ENCODE results near the gene PDZK1.
"Not testable (repeated sequence)": the region's sequence is repeated elsewhere in the genome, so short reads cannot be mapped to it uniquely, and the experiment has no call there.

PDZK1 gene

DNA sequence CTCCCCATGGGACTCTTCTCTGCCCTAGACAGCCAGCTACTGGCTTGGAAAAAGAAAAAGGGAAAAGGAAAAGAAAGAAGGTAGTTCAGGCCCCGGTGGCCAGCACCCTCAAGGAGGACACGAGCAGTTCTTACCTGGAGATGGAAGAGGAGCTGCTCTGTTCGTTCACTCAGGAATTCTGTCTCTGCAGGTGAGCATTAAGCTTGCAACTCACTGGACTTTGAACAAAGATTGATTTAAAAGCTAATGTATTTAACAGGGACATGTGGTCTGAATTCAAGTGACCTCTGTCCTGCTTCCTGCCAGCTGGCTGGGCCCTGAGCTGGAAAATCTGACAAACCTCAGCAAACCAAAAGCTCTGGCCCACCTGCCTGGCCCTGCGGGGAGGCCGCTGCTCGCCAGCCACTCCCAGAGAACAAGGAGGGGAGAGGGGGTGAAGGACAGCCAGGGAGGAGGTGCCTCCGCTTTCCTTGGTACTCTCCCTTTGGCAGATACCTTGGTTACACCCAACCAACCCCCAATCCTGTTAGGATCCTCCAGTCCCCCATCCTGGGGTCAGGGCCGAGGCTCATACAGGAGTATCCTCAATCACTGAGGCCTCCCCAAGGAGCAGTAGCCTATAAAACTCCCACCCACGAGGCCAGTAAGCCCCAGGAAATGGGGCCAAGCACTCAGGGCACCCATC is at the start of gene PDZK1:
PDZK1 (minus strand) TSS at position 186 of the 685 bp plus-strand sequence. CDS start 19,347 bp downstream, outside the sequence.
- DNase-seq: no peak

DNA sequence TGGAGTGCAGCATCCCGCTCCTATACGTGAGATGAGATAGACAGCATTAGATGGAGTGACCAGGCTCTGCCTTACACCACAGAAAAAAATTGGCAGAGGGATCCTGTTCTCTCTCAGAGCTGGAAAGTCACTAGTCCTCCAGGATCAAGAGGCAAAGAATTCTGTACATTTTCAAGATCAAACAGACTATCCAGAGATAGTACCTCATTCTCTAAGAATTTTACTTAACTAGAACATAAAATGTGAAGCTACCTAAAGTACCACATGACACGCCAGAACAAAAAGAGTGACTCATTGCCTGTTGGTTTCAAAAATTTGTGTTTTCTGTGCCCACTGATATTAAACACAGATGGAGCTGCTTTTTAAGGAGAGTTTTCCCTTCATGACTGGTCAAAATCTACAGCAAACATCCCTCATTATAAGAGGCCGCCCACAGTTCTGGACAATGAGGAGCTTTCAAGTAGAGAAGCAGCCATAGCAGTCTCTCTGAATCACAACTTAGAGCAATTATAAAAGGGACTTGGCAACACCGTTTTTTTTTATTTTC is 44.4 kb upstream of the PDZK1 start:
- no peak for DNase-seq

DNA sequence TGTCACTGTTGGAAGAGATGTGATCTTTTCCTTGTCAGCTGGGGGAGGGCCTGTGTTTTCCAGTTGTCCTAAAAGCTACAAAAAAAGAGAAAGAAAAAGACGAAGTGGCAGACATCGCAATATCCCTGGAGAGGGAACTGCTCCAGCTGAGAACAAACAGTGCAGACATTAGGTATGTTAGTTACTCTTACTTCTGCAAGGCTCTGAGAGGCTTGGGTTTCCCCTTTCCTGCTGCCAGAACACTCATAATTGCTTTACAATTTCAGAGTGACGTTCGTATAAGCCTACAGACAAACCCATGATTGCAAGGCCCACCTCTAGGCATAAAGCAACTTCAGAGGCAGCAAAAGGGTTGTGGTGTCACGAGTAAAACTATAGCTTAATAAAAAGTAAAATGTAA is 43.3 kb upstream of the PDZK1 start:
- DNase-seq: no peak

DNA sequence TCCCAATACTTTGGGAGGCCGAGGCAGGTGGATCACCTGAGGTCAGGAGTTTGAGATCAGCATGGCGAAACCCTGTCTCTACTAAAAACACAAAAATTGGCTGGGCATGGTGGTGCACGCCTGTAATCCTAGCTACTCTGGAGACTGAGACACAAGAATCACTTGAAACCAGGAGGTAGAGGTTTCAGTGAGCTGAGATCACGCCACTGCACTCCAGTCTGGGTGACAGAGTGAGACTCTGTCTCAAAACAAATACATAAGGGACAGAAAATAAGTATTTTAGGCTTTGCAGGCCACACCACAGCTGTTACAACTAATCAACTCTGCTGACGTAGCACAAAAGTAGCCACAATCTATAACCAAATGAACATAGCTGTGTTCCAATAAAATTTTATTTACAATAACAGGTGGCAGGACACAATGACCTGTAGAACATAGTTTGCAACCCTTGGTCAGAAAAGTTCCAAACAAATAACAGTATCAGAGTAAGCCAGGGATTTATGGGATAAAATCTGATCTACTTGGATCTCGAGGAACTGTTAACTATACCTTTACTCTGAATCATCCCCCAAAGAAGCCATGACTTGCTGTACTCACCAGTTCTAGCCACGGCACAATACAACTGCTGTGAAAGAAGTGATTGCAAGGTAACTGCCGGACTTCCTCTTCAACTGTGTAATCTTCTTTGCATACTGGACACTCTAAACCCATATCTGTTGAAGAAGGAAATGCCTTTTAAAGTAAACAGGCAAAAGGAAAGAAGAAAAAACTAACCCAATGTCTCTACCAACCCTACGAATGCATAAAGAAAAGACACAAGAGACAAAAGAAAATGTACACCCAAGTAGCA is 40.5 kb upstream of the PDZK1 start:
- no peak for DNase-seq

DNA sequence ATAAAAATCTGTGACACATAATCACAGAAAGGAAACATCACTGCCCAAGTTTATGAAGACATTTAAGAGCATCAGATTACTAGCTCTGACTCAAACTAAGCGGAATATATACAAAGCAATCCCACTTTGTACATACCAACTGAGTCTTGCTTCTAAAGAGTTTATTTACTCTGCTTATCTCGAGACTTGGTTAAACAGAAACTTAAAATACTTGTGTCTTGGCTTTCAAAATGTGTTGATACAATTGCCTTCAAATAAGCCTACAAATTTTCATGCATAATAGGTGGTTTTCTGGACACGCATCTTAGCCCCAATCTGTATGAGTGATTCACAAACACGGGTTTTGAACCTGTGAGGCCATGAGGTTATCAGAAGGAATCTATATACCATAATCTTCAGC is 33.1 kb upstream of the PDZK1 start:
- no peak for DNase-seq

DNA sequence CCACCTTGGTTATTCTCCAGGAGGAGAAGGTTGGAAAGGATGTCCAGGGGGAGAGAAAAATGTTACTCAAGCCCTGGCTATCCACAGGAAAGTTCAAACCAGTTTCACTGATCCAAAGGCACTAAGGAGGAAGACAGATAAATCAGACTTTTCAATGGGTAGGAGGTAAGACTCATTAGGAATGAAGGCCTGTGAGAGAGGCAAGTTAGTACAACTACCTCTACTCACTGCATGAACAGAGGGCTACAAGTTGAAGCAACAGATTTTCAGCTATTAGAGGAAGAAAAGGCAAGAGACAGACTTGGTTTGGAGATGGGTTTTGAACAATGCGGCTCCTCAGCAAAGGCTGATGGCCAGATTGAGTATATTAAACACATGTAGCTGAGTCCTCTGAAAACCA is 29.0 kb upstream of the PDZK1 start:
- no peak for DNase-seq

DNA sequence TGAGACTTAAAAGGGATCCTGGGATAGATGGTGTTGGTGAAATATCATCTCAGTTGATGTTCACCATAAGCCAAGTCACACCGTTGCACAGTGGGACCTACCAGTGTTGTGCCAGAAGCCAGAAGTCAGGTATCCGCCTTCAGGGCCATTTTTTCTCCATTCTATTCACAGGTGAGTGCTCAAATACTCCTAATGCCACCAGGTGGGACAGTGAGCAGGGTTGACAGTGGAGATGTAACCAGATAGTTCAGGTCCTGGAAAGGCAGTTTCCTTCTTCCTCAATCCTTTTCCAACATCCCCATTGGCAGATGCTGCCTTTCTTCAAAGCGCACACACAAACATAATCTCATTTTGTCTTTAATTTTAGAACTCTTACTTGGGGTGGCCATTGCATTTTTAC is 23.7 kb upstream of the PDZK1 start:
- DNase-seq: no peak

DNA sequence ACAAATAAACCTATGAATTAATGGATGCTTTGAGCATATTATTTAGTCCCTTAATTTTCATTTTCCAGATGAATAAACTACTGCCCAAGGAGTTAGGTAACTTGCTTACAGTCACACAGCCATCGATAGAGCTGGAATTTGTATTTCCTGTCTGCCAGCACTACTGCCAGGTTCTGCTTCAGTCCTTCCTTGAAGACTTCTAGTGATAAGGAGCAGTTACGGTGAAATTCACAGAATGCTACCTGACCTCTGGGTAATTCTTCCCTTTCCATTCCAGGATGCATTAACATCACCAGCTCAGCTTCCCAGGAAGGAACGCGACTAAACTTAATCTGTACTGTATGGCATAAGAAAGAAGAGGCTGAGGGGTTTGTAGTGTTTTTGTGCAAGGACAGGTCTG is 23.3 kb upstream of the PDZK1 start:
- no peak for DNase-seq

DNA sequence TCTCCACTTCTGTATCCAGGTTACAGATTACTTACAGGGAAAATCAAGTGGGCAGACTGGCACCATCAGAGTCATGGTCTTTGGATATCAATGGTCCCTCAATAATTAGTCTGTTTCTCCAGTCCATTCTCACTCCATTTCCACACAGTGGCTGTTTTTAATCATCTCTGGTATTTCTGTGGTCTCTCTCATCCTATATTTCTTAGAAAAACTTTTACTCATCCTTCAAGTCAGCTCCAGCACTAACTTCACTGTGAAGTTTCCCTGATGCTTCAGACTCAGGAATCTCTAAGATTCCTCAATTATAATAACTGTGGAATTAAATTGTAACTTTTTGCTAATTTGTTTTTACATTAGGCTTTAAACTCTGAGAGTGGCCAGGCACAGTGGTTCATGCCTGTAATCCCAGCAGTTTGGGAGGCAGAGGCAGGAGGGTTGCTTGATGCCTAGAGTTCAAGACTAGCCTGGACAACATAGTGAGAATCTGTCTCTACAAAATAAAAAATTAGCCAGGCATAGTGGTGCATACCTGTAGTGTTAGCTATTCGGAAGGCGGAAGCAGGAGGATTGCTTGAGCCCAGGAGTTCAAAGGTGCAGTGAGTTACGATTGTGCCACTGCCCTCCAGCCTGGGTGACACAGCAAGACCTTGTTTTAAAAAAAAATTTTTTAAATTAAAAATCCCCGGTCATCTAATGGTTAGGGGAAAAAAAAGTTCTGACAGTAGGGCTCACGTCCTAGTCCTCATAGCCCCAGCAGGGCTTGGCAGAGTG is 22.7 kb upstream of the PDZK1 start:
- no peak for DNase-seq

DNA sequence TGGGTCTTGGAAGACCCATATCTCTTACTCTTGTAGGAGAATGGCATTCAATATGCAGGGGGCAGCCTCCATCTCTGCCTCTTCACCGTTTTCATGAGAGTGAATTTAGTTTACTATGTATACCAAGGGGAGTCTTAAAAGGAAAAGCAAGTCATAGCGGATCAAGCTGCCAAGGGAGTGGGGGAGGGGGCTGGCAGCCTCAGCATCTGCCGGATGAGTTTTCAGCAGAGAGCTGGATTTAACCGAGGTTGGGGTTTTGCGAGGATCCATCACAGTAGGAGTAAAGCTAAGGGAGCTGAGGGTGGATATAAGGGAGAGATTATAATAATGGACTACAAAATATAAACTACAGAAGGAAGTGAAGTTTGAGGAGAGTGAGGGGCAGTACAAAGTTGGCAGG is 22.0 kb upstream of the PDZK1 start:
- DNase-seq: no peak

DNA sequence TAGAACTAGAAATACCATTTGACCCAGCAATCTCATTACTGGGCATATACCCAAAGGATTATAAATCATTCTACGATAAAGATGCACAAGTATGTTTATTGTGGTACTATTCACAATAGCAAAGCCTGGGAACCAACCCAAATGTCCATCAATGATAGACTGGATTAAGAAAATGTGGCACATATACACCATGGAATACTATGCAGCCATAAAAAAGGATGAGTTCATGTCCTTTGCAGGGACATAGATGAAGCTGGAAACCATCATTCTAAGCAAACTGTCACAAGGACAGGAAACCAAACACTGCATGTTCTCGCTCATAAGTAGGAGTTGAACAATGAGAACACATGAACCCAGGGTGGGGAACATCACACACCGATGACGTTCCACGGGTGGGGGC is 19.0 kb upstream of the PDZK1 start:
- DNase-seq: not testable (repeated sequence)

DNA sequence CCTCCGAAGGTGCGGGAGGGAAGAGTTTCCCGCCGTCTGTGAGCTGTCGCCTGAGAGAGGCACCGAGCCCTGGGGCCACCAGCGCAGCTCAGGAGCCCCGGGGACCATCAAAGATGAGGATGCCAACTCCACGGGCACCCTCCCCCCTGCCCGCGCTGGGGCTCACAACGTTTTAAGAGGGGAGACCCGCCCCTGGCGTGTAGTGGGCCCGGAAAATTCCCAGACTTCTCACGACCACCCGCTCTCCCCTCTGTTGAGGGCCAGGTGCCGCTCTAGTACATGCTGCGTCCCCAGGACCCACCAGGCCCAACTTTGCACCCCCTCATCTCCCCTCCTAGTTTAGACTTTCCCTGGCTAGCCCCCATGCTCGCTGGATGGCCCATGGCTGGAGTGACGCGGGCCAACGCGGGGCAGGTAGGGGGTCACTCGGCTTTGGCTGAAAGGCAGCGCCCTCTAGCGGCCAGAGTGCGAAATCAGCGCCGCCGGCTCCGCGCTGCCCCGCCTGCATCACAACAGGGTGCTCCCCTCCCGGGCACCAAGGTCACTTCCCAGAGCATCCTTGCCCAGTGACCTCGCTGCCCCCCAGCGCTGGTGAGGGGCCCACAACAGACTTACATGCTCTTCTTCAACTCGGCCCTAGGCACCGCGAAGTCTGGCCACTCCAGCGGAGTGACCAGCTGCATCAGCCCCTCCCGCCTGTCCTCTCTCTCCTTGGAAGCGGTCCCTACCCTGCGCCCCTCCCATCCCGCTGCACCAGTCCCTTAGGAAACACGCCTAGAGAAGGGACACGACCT is 13.9 kb upstream of the PDZK1 start:
- peak; percentile 71 for DNase-seq

DNA sequence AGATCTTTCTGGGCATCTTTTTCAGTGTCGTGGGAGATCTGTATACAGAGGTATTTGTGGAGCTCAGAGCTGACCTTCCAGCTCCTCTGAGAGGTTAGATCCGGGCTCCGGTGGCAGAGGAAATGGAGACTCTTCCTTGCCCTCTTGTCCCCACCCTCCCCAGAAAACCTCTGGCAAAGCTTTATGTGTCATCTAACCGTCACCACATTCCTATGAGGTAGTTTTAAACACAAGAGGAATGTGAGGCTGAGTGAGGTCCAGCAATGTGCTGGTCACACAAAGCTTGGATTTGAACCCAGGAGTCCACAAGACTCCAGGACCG is 13.3 kb upstream of the PDZK1 start:
- DNase-seq: no peak

DNA sequence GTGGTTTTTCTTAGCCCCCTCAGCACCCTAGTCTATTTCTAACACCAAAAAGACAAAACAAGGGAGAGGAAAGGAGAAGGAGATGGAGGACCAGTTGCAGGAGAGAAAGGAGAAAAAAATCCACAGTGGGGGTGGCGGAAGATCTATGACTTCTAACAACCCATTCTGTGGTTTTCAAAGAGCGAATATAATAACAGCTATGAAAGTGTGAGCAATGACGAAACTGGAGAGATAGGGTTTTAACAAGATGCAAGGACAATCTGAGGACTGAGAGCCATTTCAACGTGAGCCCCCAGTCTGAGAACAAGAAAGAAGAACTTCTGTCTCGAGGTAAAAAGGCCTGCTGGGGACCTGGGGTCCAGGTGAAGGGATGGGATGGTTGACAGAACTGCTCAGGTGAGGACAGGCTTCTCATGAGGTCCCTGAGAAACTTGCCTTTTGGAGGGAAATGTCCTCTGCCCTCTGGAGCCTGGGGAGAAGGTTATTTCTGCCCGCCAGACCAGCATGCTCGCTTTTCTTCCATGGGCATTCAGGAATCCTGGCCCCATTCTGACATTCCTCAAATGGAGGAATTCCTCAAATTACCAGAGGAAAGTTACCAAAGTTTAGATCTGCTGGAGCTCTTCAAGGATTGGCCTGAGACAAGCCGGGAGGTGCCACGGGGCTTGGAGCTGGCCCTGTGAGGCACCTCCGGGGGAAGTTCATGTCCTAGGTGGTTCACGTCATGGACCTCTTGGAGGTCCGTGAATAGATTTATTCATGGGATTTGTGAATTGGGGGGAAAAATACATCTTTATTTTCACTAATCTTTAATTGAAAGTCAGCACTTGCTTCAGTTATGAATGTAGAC is 12.3 kb upstream of the PDZK1 start, which contains the start of gene CD160:
CD160 (plus strand) TSS at position 270 of the 850 bp plus-strand sequence. CDS start 8,829 bp downstream, outside the sequence.
- peak; percentile 8 for DNase-seq

DNA sequence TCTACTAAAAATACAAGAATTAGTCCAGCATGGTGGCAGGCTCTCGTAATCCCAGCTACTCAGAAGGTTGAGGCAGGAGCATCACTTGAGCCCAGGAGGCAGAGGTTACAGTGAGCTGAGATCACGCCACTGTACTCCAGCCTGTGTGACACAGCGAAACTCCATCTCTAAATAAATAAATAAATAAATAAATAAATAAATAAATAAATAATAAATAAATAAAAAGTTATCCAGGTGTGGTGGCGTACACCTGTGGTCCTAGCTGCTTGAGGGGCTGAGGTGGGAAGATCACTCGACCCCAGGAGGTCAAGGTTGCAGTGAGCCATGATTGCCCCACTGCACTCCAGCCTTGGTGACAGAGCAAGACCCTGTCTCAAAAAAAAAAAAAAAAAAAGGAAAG is 11.3 kb upstream of the PDZK1 start:
- DNase-seq: not testable (repeated sequence)

DNA sequence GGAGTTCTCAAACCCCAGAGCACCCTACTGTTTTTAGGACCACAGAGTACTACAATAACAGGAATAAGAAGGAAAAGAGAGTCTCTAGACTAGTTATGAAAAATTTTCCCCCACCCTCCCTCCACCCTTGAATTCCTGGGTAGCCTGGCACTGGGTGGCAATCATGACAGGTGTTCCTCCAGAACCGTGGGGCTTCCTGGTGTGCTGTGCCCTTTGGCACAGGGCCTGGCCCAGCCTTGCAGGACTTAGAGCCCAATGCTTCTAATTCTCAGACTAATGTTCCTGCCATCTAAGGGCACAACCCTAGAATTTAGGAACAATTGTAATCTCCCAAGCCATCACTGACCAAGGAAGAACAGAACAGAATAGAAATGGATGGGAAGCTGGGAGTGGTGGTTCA is 10.7 kb upstream of the PDZK1 start:
- no peak for DNase-seq

DNA sequence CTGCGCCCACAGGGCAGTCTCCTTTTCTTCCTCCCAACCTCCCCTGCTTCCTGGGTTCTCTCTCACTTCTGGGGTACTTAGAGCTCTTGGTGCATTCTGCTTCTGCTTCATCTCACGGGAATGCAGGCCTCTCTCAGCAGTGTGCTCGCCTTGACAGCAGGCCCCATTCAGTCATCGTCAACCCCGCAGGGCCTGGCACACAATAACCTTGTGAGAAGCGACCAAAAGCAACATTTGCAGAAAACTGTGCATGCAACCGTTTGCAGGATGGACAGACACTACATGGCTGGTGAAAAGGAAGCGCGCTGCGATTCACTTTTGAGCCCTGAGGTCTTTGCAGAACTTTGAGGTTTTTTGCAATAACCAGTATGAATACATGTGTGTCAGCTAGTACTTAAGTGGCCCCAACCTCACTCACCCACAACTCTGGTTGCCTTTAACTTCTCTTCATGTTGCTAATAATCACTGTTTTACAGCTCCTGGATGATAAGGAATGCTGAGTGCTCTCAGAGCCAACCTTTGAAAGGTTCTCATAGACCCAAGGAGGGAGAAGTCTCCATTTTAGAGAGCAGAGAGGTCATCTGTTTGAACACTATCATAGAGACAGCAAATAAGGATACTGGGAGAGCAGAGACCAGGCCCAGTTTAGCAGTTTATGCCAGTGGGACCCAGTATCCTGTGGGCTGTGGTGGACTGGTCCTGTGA is 9.6 kb upstream of the PDZK1 start:
- no peak for DNase-seq

DNA sequence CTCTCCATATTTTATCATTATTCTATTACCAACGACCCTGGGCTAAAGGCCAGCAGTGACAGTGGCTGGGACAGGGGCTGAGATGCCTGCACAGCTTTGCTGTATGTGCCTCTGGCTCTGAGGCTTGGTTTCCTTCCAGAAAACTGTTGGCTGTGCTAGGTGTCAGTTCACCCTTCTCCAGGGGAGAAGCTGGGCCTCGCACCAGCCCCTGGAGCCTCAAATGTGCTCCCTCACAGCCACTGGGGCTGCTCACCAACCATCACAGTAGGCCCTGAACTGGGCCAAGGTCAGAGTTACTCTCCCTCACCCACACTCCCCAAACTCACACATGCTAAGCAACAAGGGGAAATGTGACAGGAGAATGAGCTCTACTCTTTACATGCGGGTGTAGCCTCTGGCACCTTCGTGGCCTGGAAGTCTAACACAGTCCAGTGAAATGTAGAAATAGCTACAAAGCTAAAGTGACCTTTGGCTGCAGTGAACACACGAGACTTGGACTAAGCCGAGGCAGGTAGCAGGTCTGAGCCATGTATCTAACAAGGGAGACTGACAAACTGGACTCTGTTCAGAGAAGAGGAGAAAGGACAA is 7.5 kb upstream of the PDZK1 start:
- DNase-seq: no peak

DNA sequence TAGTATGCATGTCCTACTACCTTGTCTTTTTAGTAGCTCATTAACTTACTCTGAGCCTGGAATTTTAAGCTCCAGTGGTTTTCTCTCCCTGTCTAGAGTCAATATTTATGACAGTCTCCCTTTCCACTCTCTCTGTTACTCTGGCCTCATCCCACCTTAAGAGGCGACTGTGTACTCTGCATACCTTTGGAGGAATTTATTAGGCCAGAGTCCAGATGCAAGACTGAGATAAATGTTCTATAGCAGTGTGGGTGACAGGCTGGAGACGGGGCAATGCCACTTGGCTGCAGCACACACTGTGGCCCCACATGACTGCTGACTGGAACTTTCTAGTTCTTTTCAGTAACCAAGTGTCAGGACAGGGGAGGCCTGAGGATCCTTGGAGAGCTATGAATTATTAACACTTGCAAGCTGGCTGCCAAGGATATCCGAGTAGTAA is 4.1 kb upstream of the PDZK1 start:
- no peak for DNase-seq

DNA sequence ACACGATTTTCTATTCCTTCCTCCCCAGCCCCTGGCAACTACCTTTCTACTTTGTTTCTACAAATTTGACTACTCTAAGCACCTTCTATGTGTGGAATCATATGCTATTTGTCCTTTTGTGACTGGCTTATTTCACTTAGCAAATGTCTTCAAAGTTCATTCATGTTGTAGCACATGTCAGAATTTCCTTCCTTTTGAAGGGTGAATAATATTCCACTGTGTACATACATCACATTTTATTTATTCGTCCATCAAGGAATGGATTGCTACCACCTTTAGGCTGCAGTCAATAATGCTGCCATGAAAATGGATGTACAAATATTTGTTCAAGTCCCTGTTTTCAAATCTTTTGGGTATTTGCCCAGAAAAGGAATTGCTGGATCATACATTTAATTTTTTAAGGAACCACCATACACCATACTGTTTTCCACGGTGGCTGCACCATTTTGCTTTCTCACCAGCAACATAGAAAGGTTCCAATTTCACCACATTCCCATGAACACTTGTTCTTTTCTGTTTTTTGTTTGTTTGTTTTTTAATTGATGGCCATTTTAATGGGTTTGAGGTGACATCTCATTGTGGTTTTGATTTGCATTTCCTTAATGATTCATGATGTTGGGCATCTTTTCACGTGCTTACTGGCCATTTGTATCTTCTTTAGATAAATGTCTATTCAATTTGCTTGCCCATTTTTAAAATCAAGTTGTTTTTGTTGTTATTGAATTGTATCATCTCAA is 3.3 kb upstream of the PDZK1 start:
- DNase-seq: no peak

All from stimulated activated CD4-positive, alpha-beta T cell treated with anti-CD3 and anti-CD28 coated beads, Interleukin-4, amount 100 ng/mL, for 24 hours (primary cell).